Pancreas (tissue), 10 donors: ENCODE results near the gene TAS2R42. TPM values are rescaled to one million over a fixed set of nuclear protein-coding genes. Genes with fewer than 3 reads are reported as not detected.

Experiments
- ATAC-seq, 4 donors: fragments of 200-7000 bp; cut with Tn5 transposase; one replicate each; pipeline versions ENCODE4 v1.8.0 to v1.9.1; 2020; ENCODE audit warnings: mild to moderate bottlenecking in 4 of 4, moderate library complexity in 4 of 4
- DNase-seq, 6 donors: peaks; one replicate each; pipeline ENCODE4 v3.0.0-alpha.2; 2020
- FAIRE-seq: peaks from 2 replicates; lab custom pipeline; 2012; peaks lifted over from hg19 to GRCh38; lab: Jason Lieb, UNC
- H3K27ac ChIP-seq, 4 donors: fragments of 200-600 bp; sonication (generic); 1 replicate in 3 of 4; 2 replicates in 1 of 4; pipeline versions ENCODE4 v1.5.0 to v1.8.0; 2020
- H3K27me3 ChIP-seq, 4 donors: fragments of 200-600 bp; one replicate each; pipeline ENCODE4 v1.8.0; 2021
- H3K36me3 ChIP-seq, 3 donors: fragments of 200-600 bp; sonication (generic) in 1 of 3; one replicate each; pipeline versions ENCODE4 v1.5.0 to v1.8.0; 2020 to 2021
- H3K4me1 ChIP-seq, 3 donors: fragments of 200-600 bp; one replicate each; pipeline ENCODE4 v1.8.0; 2021
- H3K4me3 ChIP-seq, 4 donors: fragments of 200-600 bp; sonication (generic) in 2 of 4; one replicate each; pipeline versions ENCODE4 v1.5.0 to v1.8.0; 2020 to 2021
- H3K9me3 ChIP-seq, 4 donors: fragments of 200-600 bp; one replicate each; pipeline ENCODE4 v1.8.0; 2021
- WGBS, 2 donors: extraction: QIAGEN DNeasy Blood & Tissue Kit; methylation state at CpG; one replicate each; pipeline ENCODE4 v1.1.7; 2013; 5-methylcytosine and 5-hydroxymethylcytosine counted together
- intact Hi-C, 3 donors: fragments of 100-400 bp; cut with DNase I; formaldehyde crosslinking; loops; one replicate each; pipeline versions ENCODE4 v1.11.1 to v1.14.2; 2022
- polyA plus RNA-seq, 2 donors: library from polyadenylated mRNA; stranded (reverse); fragments of 200-250 nt; gene quantifications; one replicate each; pipeline ENCODE4 v1.2.3, GENCODE V29; 2013
- total RNA-seq, 6 donors: library from RNA; stranded (reverse); fragmentation: NEBNext Ultra II Directional in 4 of 6; extraction: Animal tissue kit (Norgen Biotek cat#: 25700) in 4 of 6; gene quantifications; one replicate each; pipeline versions ENCODE4 v1.2.1 to v1.2.4, GENCODE V29; 2021 to 2023
- TF ChIP-seq, protein P1 (sequence below), 4 donors: fragments of 200-600 bp; sonication (generic) in 3 of 4; IDR thresholded peaks; one replicate each; pipeline versions ENCODE4 v1.5.0 to v1.8.0; 2021; ENCODE audit warnings: antibody characterized with exemption in 4 of 4
- donor health status: healthy with polysubstance abuse.
- donor health status: DM: no; HTN: no; CAD: no; lungs with moderate emphysema.
- donor health status: DM: no; HTN: no; CAD: no.
- donor health status: control.
- donor health status: control.
- donor health status: Bipolar disorder and iron deficiency.
- donor health status: DM: yes; HTN: yes; CAD: no.
- donor health status: DM: no; HTN: no; CAD: no.
- donor health status: DM: no; HTN: no; CAD: no.
- donor health status: DM: yes; HTN: yes; CAD: no.

The TAS2R42 gene
- total and polyA plus RNA-seq, 8 donors: not detected

DNA sequence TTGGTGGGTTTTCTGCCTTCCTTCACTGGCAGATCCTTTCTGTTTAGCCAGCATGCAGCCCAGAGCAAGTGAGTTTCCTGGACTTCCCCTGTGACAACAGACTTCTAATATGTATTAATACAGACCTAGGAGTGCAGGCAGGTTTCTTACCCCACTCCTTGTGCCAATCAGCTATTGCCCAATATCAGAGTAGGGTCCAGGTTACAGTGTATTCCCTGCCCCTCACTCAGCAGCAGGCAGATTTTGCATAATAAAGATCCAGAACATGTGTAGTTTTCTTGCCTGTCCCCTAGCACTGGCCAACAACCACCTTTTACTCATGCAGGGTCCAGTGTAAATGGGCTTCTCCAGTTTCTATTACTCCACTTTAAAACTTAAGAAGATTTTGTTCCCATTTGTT lies 20.4 kb downstream of the TAS2R42 start:
- FAIRE-seq: no peak
- Histone ChIP-seq H3K9me3 (no peaks in the 10 kb centered on the region), H3K27me3 (no peaks in the 10 kb centered on the region), H3K4me3 (no peak overlapping the region), H3K27ac (no peak overlapping the region), H3K4me1 (peaks cover 9 to 19% (median 12%) of the 10 kb centered on the region in 3 donors), H3K36me3 (no peaks in the 10 kb centered on the region)
- intact Hi-C loops: no loop called here
- TF ChIP-seq, protein P1, sequence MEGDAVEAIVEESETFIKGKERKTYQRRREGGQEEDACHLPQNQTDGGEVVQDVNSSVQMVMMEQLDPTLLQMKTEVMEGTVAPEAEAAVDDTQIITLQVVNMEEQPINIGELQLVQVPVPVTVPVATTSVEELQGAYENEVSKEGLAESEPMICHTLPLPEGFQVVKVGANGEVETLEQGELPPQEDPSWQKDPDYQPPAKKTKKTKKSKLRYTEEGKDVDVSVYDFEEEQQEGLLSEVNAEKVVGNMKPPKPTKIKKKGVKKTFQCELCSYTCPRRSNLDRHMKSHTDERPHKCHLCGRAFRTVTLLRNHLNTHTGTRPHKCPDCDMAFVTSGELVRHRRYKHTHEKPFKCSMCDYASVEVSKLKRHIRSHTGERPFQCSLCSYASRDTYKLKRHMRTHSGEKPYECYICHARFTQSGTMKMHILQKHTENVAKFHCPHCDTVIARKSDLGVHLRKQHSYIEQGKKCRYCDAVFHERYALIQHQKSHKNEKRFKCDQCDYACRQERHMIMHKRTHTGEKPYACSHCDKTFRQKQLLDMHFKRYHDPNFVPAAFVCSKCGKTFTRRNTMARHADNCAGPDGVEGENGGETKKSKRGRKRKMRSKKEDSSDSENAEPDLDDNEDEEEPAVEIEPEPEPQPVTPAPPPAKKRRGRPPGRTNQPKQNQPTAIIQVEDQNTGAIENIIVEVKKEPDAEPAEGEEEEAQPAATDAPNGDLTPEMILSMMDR (IDR thresholded peaks at IDR 0.05): no peak
- no peak for DNase-seq
- ATAC-seq: no peak

DNA sequence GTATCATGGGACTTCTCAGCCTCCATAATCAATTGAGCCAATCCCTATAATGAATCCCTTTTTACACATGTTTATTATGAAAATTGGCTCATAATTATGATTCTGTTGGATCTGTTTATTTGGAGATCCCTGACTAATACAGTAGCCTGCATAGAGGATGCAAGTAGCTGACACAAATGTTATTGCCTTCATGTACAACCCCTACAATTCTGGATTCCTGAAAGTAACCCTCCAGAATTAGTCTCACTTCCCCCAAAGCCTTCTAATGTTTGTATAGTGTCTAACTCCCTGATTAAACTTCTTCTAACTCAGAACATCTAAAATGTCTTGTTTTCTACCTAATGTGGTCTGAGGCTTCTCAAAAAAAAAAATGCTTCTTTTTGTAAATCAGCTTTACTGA lies 22.4 kb downstream of the TAS2R42 start:
- FAIRE-seq (no peak), ATAC-seq (no peak), DNase-seq (no peak)
- Histone ChIP-seq H3K4me1 (peaks cover 0 to 7% (median 0%) of the 10 kb centered on the region in 3 donors), H3K36me3 (no peaks in the 10 kb centered on the region), H3K4me3 (no peak overlapping the region), H3K27me3 (no peaks in the 10 kb centered on the region), H3K9me3 (no peaks in the 10 kb centered on the region), H3K27ac (no peak overlapping the region)
- TF ChIP-seq, protein P1 (IDR thresholded peaks at IDR 0.05): no peak
- intact Hi-C loops: no loop called here

- ATAC-seq (peak in 1 of 4 donors; percentile 40), DNase-seq (no peak), FAIRE-seq (no peak)
- intact Hi-C loops: no loop called here
- Histone ChIP-seq H3K27ac (no peak overlapping the region), H3K4me1 (no peaks in the 10 kb centered on the region), H3K36me3 (no peaks in the 10 kb centered on the region), H3K4me3 (no peak overlapping the region), H3K27me3 (no peaks in the 10 kb centered on the region), H3K9me3 (no peaks in the 10 kb centered on the region)
- TF ChIP-seq, protein P1 (IDR thresholded peaks at IDR 0.05): no peak
- WGBS, 2 donors: 94 to 97% methylated on average over 1 of the region's 1 CpG
These were observed 24.2 kb downstream of the TAS2R42 start for GRCh38 chr12:11162502-11162901.

DNA sequence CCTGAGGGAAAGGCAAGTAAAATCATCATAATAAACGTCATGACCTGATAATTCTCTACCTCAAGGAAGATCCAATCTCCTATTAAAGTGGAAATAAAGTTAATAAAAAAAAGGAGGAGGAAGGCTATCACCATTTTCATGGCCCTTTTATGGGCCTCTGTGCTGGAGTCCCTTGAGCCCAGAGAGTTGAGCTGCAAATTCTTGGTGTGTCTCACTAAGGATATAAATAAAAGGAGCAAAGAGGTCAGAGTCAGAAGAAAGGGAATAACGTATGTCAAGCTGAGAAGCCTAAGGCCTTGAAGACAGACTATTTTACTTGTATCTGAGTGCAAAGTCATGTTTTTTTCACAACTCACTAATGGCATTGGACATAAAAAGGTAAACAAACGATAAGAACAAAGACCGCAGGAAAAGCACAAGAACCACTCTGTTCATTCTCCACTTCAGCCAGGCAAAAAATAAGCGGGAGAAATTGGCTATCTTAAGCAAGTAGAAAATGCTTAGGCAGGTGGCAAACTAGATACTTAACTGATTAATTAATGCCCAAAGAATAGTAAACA lies 27.8 kb downstream of the TAS2R42 start:
- WGBS, 2 donors: 24% methylated on average over 5 of the region's 5 CpGs
- FAIRE-seq (no peak), ATAC-seq (peak in 2 of 4 donors; percentile 36 to 57), DNase-seq (no peak)
- H3K9me3 ChIP-seq: no peaks in the 10 kb centered on the region
- H3K27me3 ChIP-seq: no peaks in the 10 kb centered on the region
- no peaks in the 10 kb centered on the region for H3K4me1 ChIP-seq
- no peak overlapping the region for H3K27ac ChIP-seq
- no peak overlapping the region for H3K4me3 ChIP-seq
- TF ChIP-seq, protein P1 (IDR thresholded peaks at IDR 0.05): no peak
- H3K36me3 ChIP-seq: no peaks in the 10 kb centered on the region
- intact Hi-C loops: no loop called here

DNA sequence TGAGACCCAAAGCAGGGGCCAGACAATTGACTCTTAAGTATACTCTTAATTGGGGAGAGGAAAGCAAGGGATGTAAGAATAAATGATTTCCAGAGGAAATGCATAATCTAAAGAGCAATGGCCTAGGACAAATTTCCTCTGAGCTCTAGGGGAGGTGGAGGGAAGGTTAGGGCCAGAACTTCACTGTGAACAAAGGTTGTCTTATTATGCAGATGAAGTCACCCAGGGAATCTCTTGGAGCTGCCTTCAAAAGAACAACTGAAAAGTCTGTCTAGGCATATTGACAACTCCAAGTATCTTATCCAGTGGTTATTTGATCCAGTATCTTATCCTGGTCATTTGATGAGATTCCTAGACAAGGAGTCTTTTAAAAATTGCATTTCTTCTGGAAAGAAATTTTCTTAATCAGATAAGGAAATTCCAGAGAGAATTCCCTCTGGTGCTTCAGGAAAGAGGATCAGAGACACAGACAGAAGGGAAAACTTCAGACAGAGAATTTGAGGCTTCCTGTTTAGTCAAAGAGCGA lies 32.3 kb downstream of the TAS2R42 start:
- Histone ChIP-seq H3K27me3 (no peaks in the 10 kb centered on the region), H3K4me3 (no peak overlapping the region), H3K36me3 (no peaks in the 10 kb centered on the region), H3K27ac (no peak overlapping the region), H3K4me1 (no peaks in the 10 kb centered on the region), H3K9me3 (no peaks in the 10 kb centered on the region)
- intact Hi-C loops: no loop called here
- DNase-seq (no peak), FAIRE-seq (no peak), ATAC-seq (no peak)
- 97% methylated on average over 1 of the region's 1 CpG for WGBS, 2 donors
- TF ChIP-seq, protein P1 (IDR thresholded peaks at IDR 0.05): no peak
